OCI-LY1 (cell line): ENCODE measurements around the gene LRP2.

ENCODE experiments used
- CTCF ChIP-seq: fragments of 200-600 bp; sonication (generic), shearing (Covaris generic); IDR thresholded peaks from 2 replicates; pipeline ENCODE4 v1.5.1; 2017; ENCODE audit warnings: mild to moderate bottlenecking, antibody characterized with exemption, low read length, moderate library complexity, mixed read lengths
- EZH2 ChIP-seq: fragments of 200-600 bp; sonication (generic), shearing (Covaris generic); IDR thresholded peaks from 2 replicates; pipeline ENCODE4 v1.8.0; 2017; ENCODE audit warnings: borderline replicate concordance, mixed run types, mild to moderate bottlenecking, antibody characterized with exemption, low read length, moderate library complexity, mixed read lengths

- TF ChIP-seq CTCF (no peak), EZH2 (no peak)
These were observed 184.0 kb downstream of the LRP2 start for GRCh38 chr2:169178364-169178763.
